GM12878 (cell line): Measurements from ENCODE around the gene TTC38. TPM values are rescaled to one million over a fixed set of nuclear protein-coding genes. Genes with fewer than 3 reads are reported as not detected.

Source experiments
- ATF7 ChIP-seq: fragments of 450-650 bp; IDR thresholded peaks from 2 replicates; pipeline ENCODE4 v1.6.1; 2016; ENCODE audit warnings: low read depth, mild to moderate bottlenecking
- BACH1 ChIP-seq: fragments of 450-650 bp; IDR thresholded peaks from 2 replicates; pipeline ENCODE4 v1.6.1; 2017; ENCODE audit warnings: mild to moderate bottlenecking, borderline replicate concordance
- EED ChIP-seq: sonication (generic); IDR thresholded peaks from 2 replicates; pipeline ENCODE4 v1.6.1; 2016; ENCODE audit warnings: antibody characterized with exemption, low read depth
- IKZF1 ChIP-seq: fragments of 450-650 bp; conservative IDR thresholded peaks from 2 replicates; pipeline ENCODE4 v1.6.1; 2017; ENCODE audit warnings: antibody characterized with exemption, mild to moderate bottlenecking
- IKZF2 ChIP-seq, 2 experiments: fragments of 450-650 bp; IDR thresholded peaks; 2 replicates each; pipeline ENCODE4 v1.6.1; 2017; ENCODE audit warnings: mild to moderate bottlenecking in 2 of 2, moderate library complexity in 2 of 2
- MXI1 ChIP-seq: fragments of 150-350 bp; IDR thresholded peaks from 2 replicates; pipeline ENCODE4 v1.6.1; 2011; ENCODE audit warnings: low read depth, mild to moderate bottlenecking, inconsistent platforms, low read length, improper control_type of control experiment
- PAX5 ChIP-seq: IDR thresholded peaks from 2 replicates; pipeline ENCODE4 v1.6.1; 2011; ENCODE audit warnings: low read depth, low read length, borderline replicate concordance
- SMARCA5 ChIP-seq: fragments of 450-650 bp; IDR thresholded peaks from 2 replicates; pipeline ENCODE4 v1.6.1; 2017; ENCODE audit warnings: mild to moderate bottlenecking
- STAT3 ChIP-seq: IDR thresholded peaks from 2 replicates; pipeline ENCODE4 v1.6.1; 2011; ENCODE audit warnings: low read depth, low read length, improper control_type of control experiment
- TAF1 ChIP-seq: IDR thresholded peaks from 2 replicates; pipeline ENCODE4 v1.6.1; 2011; ENCODE audit warnings: mild to moderate bottlenecking, low read depth, low read length, borderline replicate concordance
- polyA plus RNA-seq, 11 experiments: library from polyadenylated mRNA; depleted of rRNA in 4 of 11; unstranded in 6 of 11; stranded (reverse) in 5 of 11; fragments of >200 nt; fragmentation: Nextera tagmentation in 4 of 11; fragmentation: Illumina TruSeq in 1 of 11; extraction: Ambion mirVana in 4 of 11; extraction: Trizol in 1 of 11; gene quantifications; 1 replicate in 1 of 11; 2 replicates in 10 of 11; pipeline versions ENCODE4 v1.2.1 to v1.2.3, GENCODE V29; 2011 to 2016; ENCODE audit warnings: inconsistent platforms in 2 of 11, missing spikeins in 2 of 11, low read depth in 1 of 11
- total RNA-seq, 4 experiments: library from RNA; depleted of rRNA in 3 of 4; stranded (reverse); fragments of >200 nt in 3 of 4; fragmentation: Illumina TruSeq in 1 of 4; extraction: Trizol in 1 of 4; gene quantifications; 2 replicates each; pipeline versions ENCODE4 v1.2.1 to v1.2.3, GENCODE V29; 2013 to 2021
- TF ChIP-seq, protein P1 (sequence below): IDR thresholded peaks from 2 replicates; pipeline ENCODE4 v1.6.1; 2012; ENCODE audit warnings: low read depth, low read length, improper control_type of control experiment
- TF ChIP-seq, protein P2 (sequence below): fragments of 450-650 bp; IDR thresholded peaks from 2 replicates; pipeline ENCODE4 v1.6.1; 2017; ENCODE audit warnings: low read depth, mild to moderate bottlenecking, moderate library complexity
- TF ChIP-seq, protein P3 (sequence below): IDR thresholded peaks from 2 replicates; pipeline ENCODE4 v1.6.1; 2011; ENCODE audit warnings: low read depth, low read length, improper control_type of control experiment, borderline replicate concordance
- TF ChIP-seq, protein P4 (sequence below): fragments of 450-650 bp; conservative IDR thresholded peaks from 2 replicates; pipeline ENCODE4 v1.6.1; 2017; ENCODE audit warnings: mild to moderate bottlenecking, moderate library complexity

TTC38 gene
- total and polyA plus RNA-seq, 10 of the 15 experiments (the other 5 are each of a cell fraction or from before 2014, with no cell fraction given), result 0.58 to 39.9 (median 13.0) TPM

DNA sequence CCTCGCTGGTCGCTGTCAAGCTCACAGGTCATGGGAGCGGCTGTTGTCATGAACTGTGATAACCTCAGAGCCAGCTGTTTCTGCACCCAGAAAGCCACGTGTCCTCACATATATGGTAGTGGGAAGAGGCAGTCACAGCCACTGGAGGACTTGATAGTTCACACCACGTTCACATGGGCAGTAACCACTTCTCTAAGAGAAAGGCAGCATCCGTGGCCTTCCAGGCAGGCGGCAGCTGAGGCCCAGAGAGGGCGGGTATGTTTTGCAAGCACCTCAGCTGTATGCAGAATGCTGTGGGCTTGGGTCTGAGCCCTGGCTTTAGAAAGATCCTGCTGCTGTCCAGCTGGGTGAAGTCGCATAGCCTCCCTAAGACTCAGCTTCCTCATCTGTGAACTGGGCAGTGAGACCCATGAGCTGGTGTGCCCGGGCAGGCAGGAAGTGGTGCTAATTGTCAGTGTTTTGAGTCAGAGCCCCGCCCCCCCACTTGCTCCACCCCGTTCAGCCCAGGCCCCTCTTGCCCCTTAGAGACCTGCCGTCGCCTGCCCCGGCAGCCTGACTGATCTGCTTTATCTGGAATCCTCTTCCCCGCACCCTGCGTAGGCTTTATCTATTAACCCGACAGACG lies 13.3 kb downstream of the TTC38 start (continued):
- TF ChIP-seq IKZF2 (IDR thresholded peaks at IDR 0.05) (peak in 1 of 2 experiments; percentile 27; a peak in 2 of 4 replicates), ATF7 (0 out of 2 replicates have a peak, but pooled peaks have one; percentile 32), SMARCA5 (peak; percentile 76), IKZF1 (peak; percentile 27; the same call in 1 of the 2 replicates), STAT3 (no peak), TAF1 (no peak), EED (no peak), PAX5 (0 out of 2 replicates have a peak, but pooled peaks have one; percentile 21), BACH1 (peak; percentile 43; the same call in 1 of the 2 replicates), MXI1 (peak; percentile 70)
- TF ChIP-seq, protein P1, sequence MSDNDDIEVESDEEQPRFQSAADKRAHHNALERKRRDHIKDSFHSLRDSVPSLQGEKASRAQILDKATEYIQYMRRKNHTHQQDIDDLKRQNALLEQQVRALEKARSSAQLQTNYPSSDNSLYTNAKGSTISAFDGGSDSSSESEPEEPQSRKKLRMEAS, result peak; percentile 20; the same call in 1 of the 2 replicates
- TF ChIP-seq, protein P2, sequence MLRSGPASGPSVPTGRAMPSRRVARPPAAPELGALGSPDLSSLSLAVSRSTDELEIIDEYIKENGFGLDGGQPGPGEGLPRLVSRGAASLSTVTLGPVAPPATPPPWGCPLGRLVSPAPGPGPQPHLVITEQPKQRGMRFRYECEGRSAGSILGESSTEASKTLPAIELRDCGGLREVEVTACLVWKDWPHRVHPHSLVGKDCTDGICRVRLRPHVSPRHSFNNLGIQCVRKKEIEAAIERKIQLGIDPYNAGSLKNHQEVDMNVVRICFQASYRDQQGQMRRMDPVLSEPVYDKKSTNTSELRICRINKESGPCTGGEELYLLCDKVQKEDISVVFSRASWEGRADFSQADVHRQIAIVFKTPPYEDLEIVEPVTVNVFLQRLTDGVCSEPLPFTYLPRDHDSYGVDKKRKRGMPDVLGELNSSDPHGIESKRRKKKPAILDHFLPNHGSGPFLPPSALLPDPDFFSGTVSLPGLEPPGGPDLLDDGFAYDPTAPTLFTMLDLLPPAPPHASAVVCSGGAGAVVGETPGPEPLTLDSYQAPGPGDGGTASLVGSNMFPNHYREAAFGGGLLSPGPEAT, result peak; percentile 78
- TF ChIP-seq, protein P3, sequence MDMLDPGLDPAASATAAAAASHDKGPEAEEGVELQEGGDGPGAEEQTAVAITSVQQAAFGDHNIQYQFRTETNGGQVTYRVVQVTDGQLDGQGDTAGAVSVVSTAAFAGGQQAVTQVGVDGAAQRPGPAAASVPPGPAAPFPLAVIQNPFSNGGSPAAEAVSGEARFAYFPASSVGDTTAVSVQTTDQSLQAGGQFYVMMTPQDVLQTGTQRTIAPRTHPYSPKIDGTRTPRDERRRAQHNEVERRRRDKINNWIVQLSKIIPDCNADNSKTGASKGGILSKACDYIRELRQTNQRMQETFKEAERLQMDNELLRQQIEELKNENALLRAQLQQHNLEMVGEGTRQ, result peak; percentile 52; the same call in 1 of the 2 replicates
- TF ChIP-seq, protein P4, sequence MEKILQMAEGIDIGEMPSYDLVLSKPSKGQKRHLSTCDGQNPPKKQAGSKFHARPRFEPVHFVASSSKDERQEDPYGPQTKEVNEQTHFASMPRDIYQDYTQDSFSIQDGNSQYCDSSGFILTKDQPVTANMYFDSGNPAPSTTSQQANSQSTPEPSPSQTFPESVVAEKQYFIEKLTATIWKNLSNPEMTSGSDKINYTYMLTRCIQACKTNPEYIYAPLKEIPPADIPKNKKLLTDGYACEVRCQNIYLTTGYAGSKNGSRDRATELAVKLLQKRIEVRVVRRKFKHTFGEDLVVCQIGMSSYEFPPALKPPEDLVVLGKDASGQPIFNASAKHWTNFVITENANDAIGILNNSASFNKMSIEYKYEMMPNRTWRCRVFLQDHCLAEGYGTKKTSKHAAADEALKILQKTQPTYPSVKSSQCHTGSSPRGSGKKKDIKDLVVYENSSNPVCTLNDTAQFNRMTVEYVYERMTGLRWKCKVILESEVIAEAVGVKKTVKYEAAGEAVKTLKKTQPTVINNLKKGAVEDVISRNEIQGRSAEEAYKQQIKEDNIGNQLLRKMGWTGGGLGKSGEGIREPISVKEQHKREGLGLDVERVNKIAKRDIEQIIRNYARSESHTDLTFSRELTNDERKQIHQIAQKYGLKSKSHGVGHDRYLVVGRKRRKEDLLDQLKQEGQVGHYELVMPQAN, result peak; percentile 41; the same call in 1 of the 2 replicates
- TF ChIP-seq, all 136 proteins: peak for 22
